ENCODE results near the gene CRTC2. TPM values are rescaled to one million over a fixed set of nuclear protein-coding genes. Genes with fewer than 3 reads are reported as not detected.

CRTC2 gene
- total and polyA plus RNA-seq, 7 donors = 17.0 to 54.6 (median 31.3) TPM

DNA sequence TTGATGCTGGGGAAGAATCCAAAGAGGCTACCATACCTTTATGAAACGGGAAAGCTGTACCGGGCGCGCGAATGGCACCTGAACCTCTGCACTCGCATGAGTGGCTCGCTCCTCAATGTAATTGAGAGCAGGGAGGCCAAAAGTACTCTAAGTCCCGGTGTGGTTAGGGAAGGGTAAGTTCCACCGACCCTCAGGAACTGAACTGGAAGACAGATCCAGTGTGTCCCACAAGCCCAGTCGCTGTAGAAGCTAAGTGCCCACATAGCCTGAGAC is 36.7 kb downstream of the CRTC2 start:
- Histone ChIP-seq H3K36me3 (ENCODE audit: insufficient read depth in 1 of 2, low read depth in 1 of 2) (no peaks in the 10 kb centered on the region), H3K9me3 (no peaks in the 10 kb centered on the region), H3K27me3 (ENCODE audit: insufficient read depth in 3 of 3, low read length in 2 of 3) (no peaks in the 10 kb centered on the region), H3K4me3 (peak overlapping the region; percentile 72), H3K4me1 (peaks cover 35% of the 10 kb centered on the region), H3K27ac (peak overlapping the region; percentile 92)
- no peak for DNase-seq
- no peak for ATAC-seq
- 3 to 8% (median 7%) methylated on average over 10 of the region's 10 CpGs for WGBS, 3 donors
- TF ChIP-seq, protein P1, sequence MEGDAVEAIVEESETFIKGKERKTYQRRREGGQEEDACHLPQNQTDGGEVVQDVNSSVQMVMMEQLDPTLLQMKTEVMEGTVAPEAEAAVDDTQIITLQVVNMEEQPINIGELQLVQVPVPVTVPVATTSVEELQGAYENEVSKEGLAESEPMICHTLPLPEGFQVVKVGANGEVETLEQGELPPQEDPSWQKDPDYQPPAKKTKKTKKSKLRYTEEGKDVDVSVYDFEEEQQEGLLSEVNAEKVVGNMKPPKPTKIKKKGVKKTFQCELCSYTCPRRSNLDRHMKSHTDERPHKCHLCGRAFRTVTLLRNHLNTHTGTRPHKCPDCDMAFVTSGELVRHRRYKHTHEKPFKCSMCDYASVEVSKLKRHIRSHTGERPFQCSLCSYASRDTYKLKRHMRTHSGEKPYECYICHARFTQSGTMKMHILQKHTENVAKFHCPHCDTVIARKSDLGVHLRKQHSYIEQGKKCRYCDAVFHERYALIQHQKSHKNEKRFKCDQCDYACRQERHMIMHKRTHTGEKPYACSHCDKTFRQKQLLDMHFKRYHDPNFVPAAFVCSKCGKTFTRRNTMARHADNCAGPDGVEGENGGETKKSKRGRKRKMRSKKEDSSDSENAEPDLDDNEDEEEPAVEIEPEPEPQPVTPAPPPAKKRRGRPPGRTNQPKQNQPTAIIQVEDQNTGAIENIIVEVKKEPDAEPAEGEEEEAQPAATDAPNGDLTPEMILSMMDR (IDR thresholded peaks at IDR 0.05) = no peak
- intact Hi-C loops (cut with DNase I) = loop anchor here (1.0 to 5.0 kb wide), 4 partner anchors 39 to 124 kb away; no protein-coding TSS in a partner anchor

DNA sequence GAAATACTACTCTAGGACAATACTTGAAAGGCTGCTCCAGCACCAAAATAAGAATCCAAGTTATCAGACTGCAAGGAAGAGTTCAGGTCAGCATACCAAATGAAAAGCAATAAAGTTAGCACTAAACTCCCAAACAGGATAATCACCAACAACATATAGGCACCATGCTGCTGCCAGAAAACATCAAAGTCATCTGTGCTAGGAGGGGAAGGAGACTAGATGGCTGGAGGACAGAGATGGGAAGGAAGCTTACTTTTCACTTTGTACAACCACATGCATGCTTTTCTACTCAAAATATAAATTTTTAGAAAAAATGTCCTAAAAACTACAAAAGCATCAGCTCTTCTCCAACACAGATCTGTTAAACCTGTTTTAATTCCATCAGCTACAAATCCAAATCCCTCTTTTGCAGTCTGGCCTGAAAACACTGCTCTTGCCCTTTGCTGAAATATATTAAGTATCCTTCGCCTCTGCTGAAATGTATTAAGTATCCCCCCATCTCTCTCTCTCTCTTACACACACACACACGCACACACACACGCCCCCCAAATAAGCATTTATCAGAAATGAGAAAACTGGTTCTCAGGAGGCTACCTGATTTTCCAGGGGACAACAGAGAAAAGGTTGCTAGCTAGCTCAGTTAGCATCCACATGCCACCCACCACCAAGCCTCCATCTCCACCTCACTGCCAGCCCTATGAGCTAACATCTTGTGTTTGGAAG is 37.2 kb downstream of the CRTC2 start:
- DNase-seq (no peak), ATAC-seq (no peak)
- intact Hi-C loops (cut with DNase I) = loop anchor here (1.0 to 5.0 kb wide), 4 partner anchors 39 to 124 kb away; no protein-coding TSS in a partner anchor
- WGBS, 3 donors = 22 to 34% (median 23%) methylated on average over 3 of the region's 3 CpGs
- Histone ChIP-seq H3K27ac (peak overlapping the region; percentile 92), H3K4me1 (peaks cover 38% of the 10 kb centered on the region), H3K27me3 (ENCODE audit: insufficient read depth in 3 of 3, low read length in 2 of 3) (no peaks in the 10 kb centered on the region), H3K4me3 (peak overlapping the region; percentile 72), H3K36me3 (ENCODE audit: insufficient read depth in 1 of 2, low read depth in 1 of 2) (peaks cover 0 to 2% of the 10 kb centered on the region in 2 donors), H3K9me3 (no peaks in the 10 kb centered on the region)
- TF ChIP-seq, protein P1 (IDR thresholded peaks at IDR 0.05) = no peak

DNA sequence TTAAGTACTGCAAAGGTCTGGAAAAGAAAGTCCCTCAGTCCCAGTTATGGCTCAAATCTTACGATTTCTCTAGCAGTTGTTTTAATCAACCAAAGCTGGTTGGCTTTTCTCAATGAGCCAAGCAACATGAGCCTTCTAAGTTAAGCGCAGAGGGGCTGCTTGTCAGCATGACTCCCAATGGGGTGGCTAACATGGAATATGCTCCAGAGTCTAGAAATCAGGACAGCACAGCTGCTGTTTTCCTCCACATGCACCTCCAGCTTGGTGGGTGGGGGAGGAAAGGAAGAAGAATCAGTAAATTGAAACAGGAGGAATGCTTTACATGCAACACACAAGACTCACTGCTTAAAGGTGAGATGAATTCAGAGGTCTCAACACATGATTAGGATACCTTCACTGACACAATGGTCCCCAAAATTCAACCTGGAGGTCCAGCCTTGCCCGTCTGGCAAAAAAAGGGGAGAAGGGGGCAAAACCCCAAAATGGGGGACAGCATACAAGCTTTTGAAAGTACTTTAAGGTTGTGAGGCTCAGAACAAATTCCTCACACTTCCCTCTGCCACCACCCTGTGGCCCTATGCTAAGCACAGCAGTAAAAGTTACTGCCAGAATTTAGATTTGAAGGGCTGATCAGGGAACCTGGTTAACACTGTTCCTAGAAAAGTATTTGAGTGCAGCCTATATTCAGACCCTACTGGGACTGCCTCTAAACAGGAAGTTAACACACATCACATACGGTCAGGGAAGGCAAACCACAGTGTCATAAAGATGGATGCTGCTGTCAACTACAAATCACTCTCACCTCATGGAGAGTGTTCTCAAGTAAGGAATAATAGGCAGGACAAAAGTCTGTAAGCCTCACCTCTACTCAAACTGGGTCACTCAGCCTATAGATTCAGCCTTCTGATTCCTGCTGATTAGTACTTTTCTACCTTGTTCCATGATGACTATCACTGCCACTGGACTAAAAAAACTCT is 38.2 kb downstream of the CRTC2 start:
- Histone ChIP-seq H3K27me3 (ENCODE audit: insufficient read depth in 3 of 3, low read length in 2 of 3) (no peaks in the 10 kb centered on the region), H3K27ac (peak overlapping the region; percentile 48), H3K9me3 (no peaks in the 10 kb centered on the region), H3K4me3 (peak overlapping the region; percentile 72), H3K36me3 (ENCODE audit: insufficient read depth in 1 of 2, low read depth in 1 of 2) (peaks cover 0 to 13% of the 10 kb centered on the region in 2 donors), H3K4me1 (peaks cover 40% of the 10 kb centered on the region)
- DNase-seq (no peak), ATAC-seq (no peak)
- 21 to 43% (median 22%) methylated on average over 4 of the region's 4 CpGs for WGBS, 3 donors
- TF ChIP-seq, protein P1 (IDR thresholded peaks at IDR 0.05) = peak; percentile 18
- intact Hi-C loops (cut with DNase I) = loop anchor here (5.0 kb wide), 3 partner anchors 38 to 123 kb away; no protein-coding TSS in a partner anchor

DNA sequence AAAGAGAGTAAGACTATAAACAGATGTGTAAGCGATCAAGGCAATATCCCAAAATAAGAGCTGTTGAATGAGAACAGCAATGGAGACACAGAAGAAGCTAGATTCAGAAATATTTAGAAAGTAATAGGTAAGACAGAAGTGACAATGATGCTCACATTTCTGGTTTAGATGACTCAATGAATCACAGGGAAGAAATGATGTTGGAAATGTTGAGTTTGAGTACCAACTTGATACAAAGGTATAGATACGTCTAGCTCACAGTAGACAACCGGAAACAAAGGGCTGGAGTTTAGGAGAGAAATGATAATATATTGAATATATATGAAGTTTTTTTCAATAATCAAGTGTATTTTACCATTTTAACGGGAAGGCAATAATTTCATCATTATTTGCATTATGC is 42.1 kb downstream of the CRTC2 start:
- WGBS, 3 donors = 78 to 86% (median 86%) methylated on average over 4 of the region's 4 CpGs
- Histone ChIP-seq H3K27ac (no peak overlapping the region), H3K4me1 (peaks cover 41% of the 10 kb centered on the region), H3K36me3 (ENCODE audit: insufficient read depth in 1 of 2, low read depth in 1 of 2) (peaks cover 0 to 14% of the 10 kb centered on the region in 2 donors), H3K4me3 (no peak overlapping the region), H3K9me3 (no peaks in the 10 kb centered on the region), H3K27me3 (ENCODE audit: insufficient read depth in 3 of 3, low read length in 2 of 3) (no peaks in the 10 kb centered on the region)
- no peak for DNase-seq
- ATAC-seq = no peak
- intact Hi-C loops (cut with DNase I) = no loop called here
- TF ChIP-seq, protein P1 (IDR thresholded peaks at IDR 0.05) = no peak

Measured in psoas muscle (tissue), 8 donors.